ENCODE results near the gene FAM180A.
A peak's percentile ranks its signal among the peaks of the same experiment; 100 is the strongest.

The FAM180A gene

GRCh38 chr7:135772639-135773222, 24.1 kb upstream of the FAM180A start:
- peak; percentile 21 for DNase-seq (ENCODE audit: low read depth)
- TF ChIP-seq CTCF (conservative IDR thresholded peaks at IDR 0.05; ENCODE audit: low read depth, low read length), result no peak

GRCh38 chr7:135771961-135772638, 23.5 kb upstream of the FAM180A start:
- no peak overlapping the region for H3K4me3 ChIP-seq (ENCODE audit: low read depth, low read length)
- no peak for TF ChIP-seq CTCF (conservative IDR thresholded peaks at IDR 0.05; ENCODE audit: low read depth, low read length)
- peak; percentile 92 for DNase-seq (ENCODE audit: low read depth)

More at GRCh38 chr7:135772639-135773222, 24.1 kb upstream of the FAM180A start:
- H3K4me3 ChIP-seq (ENCODE audit: low read depth, low read length), result no peak overlapping the region

- no peak overlapping the region for H3K4me3 ChIP-seq (ENCODE audit: low read depth, low read length)
- DNase-seq (ENCODE audit: low read depth), result no peak
- no peak for TF ChIP-seq CTCF (conservative IDR thresholded peaks at IDR 0.05; ENCODE audit: low read depth, low read length)
These were observed 22.4 kb upstream of the FAM180A start for GRCh38 chr7:135771051-135771450.

- TF ChIP-seq CTCF (conservative IDR thresholded peaks at IDR 0.05; ENCODE audit: low read depth, low read length), result no peak
- DNase-seq (ENCODE audit: low read depth), result peak; percentile 43
- H3K4me3 ChIP-seq (ENCODE audit: low read depth, low read length), result no peak overlapping the region
These were observed 21.6 kb upstream of the FAM180A start for GRCh38 chr7:135770139-135770710.

- H3K4me3 ChIP-seq (ENCODE audit: low read depth, low read length), result no peak overlapping the region
- DNase-seq (ENCODE audit: low read depth), result no peak
- TF ChIP-seq CTCF (conservative IDR thresholded peaks at IDR 0.05; ENCODE audit: low read depth, low read length), result no peak
These were observed 20.6 kb upstream of the FAM180A start for GRCh38 chr7:135769005-135769802.

GRCh38 chr7:135768467-135768866, 19.9 kb upstream of the FAM180A start:
- DNase-seq (ENCODE audit: low read depth), result no peak
- no peak overlapping the region for H3K4me3 ChIP-seq (ENCODE audit: low read depth, low read length)
- no peak for TF ChIP-seq CTCF (conservative IDR thresholded peaks at IDR 0.05; ENCODE audit: low read depth, low read length)
